ENCODE measurements around the gene OLFM3.

GRCh38 chr1:101875891-101876290, 120.8 kb downstream of the OLFM3 start:
- TF ChIP-seq POLR2A (IDR thresholded peaks at IDR 0.05) (no peak), CTCF (IDR thresholded peaks at IDR 0.05) (no peak)

Measured in uterus (tissue), 2 donors.